ENCODE results near the gene MIS18BP1. TPM values are rescaled to one million over a fixed set of nuclear protein-coding genes. Genes with fewer than 3 reads are reported as not detected.

Gene MIS18BP1
- total and polyA plus RNA-seq, 4 donors, result 3.6 to 39.9 (median 13.5) TPM

DNA sequence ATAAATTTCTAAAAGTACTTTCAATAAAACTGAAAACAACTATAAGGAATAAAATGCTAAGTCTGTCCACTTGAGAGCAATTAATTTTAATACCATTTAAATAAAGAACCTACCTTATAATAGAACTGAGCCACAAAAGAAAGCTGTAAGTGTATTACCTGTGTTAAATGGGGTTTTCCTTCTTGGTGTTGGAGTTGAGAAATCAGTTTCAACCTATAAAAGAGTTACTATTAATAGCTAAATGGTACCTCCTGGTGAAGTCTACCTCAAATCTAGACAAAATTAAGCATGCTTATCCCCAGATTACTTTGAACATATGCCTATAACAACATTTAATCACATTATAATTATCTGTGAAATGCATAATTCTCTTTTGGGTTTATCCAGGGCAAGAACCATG lies 48.8 kb downstream of the MIS18BP1 start:
- H3K36me3 ChIP-seq (ENCODE audit: control insufficient read depth in 4 of 4, insufficient read depth in 3 of 4, low read depth in 1 of 4, low read length in 3 of 4), result peaks cover 0 to 12% (median 6%) of the 10 kb centered on the region in 4 donors
- H3K9me3 ChIP-seq (ENCODE audit: control insufficient read depth in 4 of 4, low read length in 3 of 4), result no peaks in the 10 kb centered on the region
- no peaks in the 10 kb centered on the region for H3K4me1 ChIP-seq (ENCODE audit: control insufficient read depth in 4 of 4, insufficient read depth in 4 of 4, low read length in 3 of 4)
- DNase-seq (ENCODE audit: low spot score), result no peak
- TF ChIP-seq NR2F2 (IDR thresholded peaks at IDR 0.05), result no peak
- TF ChIP-seq GABPA (IDR thresholded peaks at IDR 0.05 in 1 of 2, conservative IDR thresholded peaks at IDR 0.05 in 1 of 2), result no peak
- TF ChIP-seq REST (IDR thresholded peaks at IDR 0.05), result no peak
- TF ChIP-seq HNF4A (conservative IDR thresholded peaks at IDR 0.05), result no peak
- TF ChIP-seq RAD21 (IDR thresholded peaks at IDR 0.05), result no peak
- no peak for TF ChIP-seq ATF3 (IDR thresholded peaks at IDR 0.05)
- no peak for TF ChIP-seq EGR1 (IDR thresholded peaks at IDR 0.05; ENCODE audit: low read depth in 2 of 2)
- no peak for TF ChIP-seq JUND (IDR thresholded peaks at IDR 0.05)
- TF ChIP-seq, protein P1, sequence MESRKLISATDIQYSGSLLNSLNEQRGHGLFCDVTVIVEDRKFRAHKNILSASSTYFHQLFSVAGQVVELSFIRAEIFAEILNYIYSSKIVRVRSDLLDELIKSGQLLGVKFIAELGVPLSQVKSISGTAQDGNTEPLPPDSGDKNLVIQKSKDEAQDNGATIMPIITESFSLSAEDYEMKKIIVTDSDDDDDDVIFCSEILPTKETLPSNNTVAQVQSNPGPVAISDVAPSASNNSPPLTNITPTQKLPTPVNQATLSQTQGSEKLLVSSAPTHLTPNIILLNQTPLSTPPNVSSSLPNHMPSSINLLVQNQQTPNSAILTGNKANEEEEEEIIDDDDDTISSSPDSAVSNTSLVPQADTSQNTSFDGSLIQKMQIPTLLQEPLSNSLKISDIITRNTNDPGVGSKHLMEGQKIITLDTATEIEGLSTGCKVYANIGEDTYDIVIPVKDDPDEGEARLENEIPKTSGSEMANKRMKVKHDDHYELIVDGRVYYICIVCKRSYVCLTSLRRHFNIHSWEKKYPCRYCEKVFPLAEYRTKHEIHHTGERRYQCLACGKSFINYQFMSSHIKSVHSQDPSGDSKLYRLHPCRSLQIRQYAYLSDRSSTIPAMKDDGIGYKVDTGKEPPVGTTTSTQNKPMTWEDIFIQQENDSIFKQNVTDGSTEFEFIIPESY (IDR thresholded peaks at IDR 0.05), result no peak
- TF ChIP-seq SP1 (IDR thresholded peaks at IDR 0.05), result no peak
- TF ChIP-seq FOXA1 (IDR thresholded peaks at IDR 0.05), result no peak
- no peak for TF ChIP-seq MAX (IDR thresholded peaks at IDR 0.05)
- TF ChIP-seq CTCF (IDR thresholded peaks at IDR 0.05; ENCODE audit: low read depth, low read length, missing input control), result no peak
- no peak for TF ChIP-seq TAF1 (conservative IDR thresholded peaks at IDR 0.05)
- TF ChIP-seq YY1 (IDR thresholded peaks at IDR 0.05), result no peak
- TF ChIP-seq RXRA (IDR thresholded peaks at IDR 0.05), result no peak
- H3K9ac ChIP-seq (ENCODE audit: low read depth in 1 of 2, low read length in 2 of 2), result no peak overlapping the region
- no peaks in the 10 kb centered on the region for H3K27me3 ChIP-seq (ENCODE audit: control insufficient read depth in 4 of 4, insufficient read depth in 4 of 4, low read length in 3 of 4)
- no peak overlapping the region for H3K27ac ChIP-seq (ENCODE audit: low read depth in 1 of 2, low read length in 2 of 2)
- H3K4me3 ChIP-seq (ENCODE audit: low read depth in 1 of 3, low read length in 3 of 3), result no peak overlapping the region

DNA sequence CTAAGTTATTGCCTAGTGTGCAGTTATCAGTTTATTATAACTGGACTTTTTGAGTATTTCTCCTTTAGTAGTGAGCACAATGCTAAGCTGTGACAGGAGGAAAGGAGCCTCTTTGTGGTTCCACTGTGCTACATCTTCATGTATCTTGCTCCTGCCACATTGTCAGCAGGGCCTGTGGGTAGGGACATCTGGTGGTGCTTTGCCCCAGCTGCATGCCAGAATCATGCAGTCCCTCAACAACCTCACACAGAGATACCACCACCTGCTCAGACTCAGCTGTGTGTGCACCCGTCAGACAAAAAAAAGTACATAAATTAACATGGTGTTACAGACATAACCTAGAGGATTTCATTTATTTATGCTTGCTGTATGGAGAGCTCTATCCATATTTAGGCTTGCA lies 51.1 kb downstream of the MIS18BP1 start:
- no peak overlapping the region for H3K4me3 ChIP-seq (ENCODE audit: low read depth in 1 of 3, low read length in 3 of 3)
- H3K27ac ChIP-seq (ENCODE audit: low read depth in 1 of 2, low read length in 2 of 2), result no peak overlapping the region
- 84% methylated on average over 1 of the region's 1 CpG for WGBS
- no peaks in the 10 kb centered on the region for H3K4me1 ChIP-seq (ENCODE audit: control insufficient read depth in 4 of 4, insufficient read depth in 4 of 4, low read length in 3 of 4)
- H3K36me3 ChIP-seq (ENCODE audit: control insufficient read depth in 4 of 4, insufficient read depth in 3 of 4, low read depth in 1 of 4, low read length in 3 of 4), result peaks cover 0 to 8% (median 4%) of the 10 kb centered on the region in 4 donors
- no peaks in the 10 kb centered on the region for H3K27me3 ChIP-seq (ENCODE audit: control insufficient read depth in 4 of 4, insufficient read depth in 4 of 4, low read length in 3 of 4)
- no peak overlapping the region for H3K9ac ChIP-seq (ENCODE audit: low read depth in 1 of 2, low read length in 2 of 2)
- TF ChIP-seq NR2F2 (IDR thresholded peaks at IDR 0.05), result no peak
- TF ChIP-seq FOXA2 (IDR thresholded peaks at IDR 0.05), result no peak
- TF ChIP-seq RAD21 (IDR thresholded peaks at IDR 0.05), result peak in 1 of 2 donors; percentile 16
- H3K9me3 ChIP-seq (ENCODE audit: control insufficient read depth in 4 of 4, low read length in 3 of 4), result no peaks in the 10 kb centered on the region
- DNase-seq (ENCODE audit: low spot score), result no peak

All from liver (tissue), 9 donors.